AG08396 (cell line): ENCODE data around the gene CYTH1.
A peak's percentile ranks its signal among the peaks of the same experiment; 100 is the strongest.

ENCODE experiments used
- DNase-seq: peaks from one replicate; pipeline ENCODE4 v3.0.0; 2012; ENCODE audit warnings: low spot score, mixed read lengths

CYTH1 gene

GRCh38 chr17:78715000-78715771 is 66.9 kb downstream of the CYTH1 start:
- DNase-seq = no peak

DNA sequence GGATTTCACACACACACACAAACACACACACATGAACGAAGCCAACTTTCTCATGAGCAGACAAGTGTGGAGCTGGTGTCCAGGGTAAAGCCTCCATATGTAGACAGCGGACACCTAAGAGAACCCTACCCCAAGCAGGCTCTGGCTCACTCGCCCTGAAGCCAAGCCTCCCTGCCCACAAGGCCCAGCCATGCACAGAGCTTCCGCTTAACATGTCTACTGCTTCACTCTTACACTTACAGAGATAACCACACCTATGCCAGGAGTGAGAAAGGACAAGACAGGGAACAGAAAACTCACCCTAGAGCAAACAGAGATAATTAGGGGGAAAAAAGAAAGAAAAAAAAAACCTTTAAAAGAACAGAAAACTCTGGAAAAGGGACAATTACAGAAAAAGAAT is 67.5 kb downstream of the CYTH1 start:
- no peak for DNase-seq

- DNase-seq = no peak
Measured at GRCh38 chr17:78712043-78712442, 70.0 kb downstream of the CYTH1 start.

DNA sequence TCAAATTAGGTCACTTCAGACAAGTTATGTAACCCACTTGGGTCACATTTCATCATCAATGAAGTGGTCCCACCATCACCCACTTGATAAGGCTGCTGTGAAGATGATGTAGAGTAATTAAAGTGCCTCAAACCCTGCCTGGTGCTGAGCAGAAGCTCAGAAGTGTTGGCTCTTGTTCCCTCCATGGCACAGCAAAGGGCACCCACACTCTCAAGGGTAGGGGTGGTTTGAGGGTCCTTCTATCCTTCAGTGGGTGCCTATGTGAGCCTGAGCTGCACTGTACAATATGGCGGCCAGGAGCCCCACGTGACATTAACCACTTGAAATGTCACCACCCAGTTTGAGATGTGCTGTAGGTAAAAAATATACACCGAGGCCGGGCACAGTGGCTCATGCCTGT is 71.5 kb downstream of the CYTH1 start:
- no peak for DNase-seq

- no peak for DNase-seq
Measured at GRCh38 chr17:78709751-78710181, 72.3 kb downstream of the CYTH1 start.

DNA sequence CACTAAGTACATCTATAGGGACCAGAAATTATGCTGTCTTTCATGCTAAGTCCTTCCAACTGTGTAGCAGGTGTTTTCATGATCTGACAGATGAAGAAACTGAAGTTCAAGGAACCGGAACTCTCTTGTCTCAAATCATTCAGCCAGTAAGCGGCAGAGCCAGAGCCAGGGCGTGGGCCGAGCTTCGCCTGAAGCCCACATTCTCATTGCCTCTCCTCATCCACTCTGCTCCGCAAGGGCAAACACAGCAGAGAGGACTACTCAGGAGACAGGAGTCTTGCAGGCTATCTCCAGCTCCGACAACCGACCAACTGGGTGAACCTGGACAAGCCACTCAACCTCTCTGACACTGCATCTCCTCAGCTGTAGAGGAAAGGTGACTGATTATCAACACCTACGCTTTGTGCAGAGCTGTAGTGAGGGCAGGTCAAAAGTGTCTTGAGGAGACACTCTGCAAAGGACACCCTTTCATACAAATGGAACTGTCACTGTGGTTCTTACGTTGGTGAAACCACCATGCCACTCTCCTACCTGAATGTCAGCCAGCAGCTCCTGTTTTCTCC is 72.9 kb downstream of the CYTH1 start:
- no peak for DNase-seq

- peak; percentile 93 for DNase-seq
Measured at GRCh38 chr17:78708510-78708973, 73.5 kb downstream of the CYTH1 start.

DNA sequence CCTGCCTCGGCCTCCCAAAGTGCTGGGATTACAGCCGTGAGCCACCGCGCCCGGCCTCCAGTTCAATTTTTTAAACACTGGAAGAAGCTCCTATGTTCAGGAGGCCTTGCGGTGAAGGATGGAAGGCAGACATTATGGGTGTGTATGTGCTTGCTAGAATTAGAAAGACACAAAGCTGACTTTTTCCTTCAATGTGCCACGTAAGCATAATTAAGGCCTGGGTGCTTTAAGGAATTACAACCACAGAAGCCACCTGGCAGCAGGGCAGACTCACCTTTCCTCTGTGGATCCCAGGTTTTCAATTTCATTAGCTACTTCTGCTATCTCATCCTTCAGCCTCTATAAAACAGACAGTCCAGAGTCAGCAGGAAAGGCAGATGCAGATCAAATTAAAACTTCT is 74.2 kb downstream of the CYTH1 start:
- DNase-seq = no peak

- DNase-seq = no peak
Measured at GRCh38 chr17:78707016-78707415, 75.1 kb downstream of the CYTH1 start.

GRCh38 chr17:78706271-78706915 is 75.7 kb downstream of the CYTH1 start:
- DNase-seq = no peak

DNA sequence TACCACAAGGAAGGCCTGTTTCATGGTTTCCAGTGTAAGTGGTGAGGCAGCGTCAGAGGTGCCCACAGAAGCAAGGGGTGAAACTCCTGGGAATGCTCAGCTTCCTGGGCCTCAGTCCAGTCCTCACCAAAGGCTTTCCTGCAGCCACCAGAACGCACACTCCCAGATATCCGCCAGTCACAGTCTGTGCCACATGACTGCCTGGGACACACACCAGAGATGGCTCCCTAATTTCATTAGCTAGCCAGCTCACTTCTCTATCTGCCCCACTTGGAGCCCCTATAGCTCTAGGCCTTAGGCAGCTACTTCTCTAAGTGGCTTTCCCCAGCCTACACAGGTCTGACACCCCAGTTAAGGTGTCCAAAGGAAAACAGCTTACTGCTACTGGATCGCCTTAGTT is 77.0 kb downstream of the CYTH1 start:
- no peak for DNase-seq

DNA sequence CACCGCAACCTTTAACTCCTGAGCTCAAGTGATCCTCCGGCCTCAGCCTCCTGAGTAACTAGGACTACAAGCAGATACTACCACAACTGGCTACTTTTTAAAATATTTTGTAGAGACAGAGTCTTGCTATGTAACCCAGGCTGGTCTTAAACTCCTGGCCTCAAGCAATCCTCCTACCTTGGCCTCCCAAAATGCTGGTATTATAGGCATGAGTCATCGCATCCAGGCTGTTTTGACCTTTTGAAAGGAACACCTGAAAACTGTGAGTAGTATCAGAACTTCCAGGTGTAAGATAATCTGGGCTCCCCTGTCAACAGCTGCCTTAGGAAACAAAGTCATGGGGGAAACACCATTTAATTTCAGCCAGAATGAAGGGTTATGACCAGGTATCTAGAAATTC is 77.5 kb downstream of the CYTH1 start:
- no peak for DNase-seq

DNA sequence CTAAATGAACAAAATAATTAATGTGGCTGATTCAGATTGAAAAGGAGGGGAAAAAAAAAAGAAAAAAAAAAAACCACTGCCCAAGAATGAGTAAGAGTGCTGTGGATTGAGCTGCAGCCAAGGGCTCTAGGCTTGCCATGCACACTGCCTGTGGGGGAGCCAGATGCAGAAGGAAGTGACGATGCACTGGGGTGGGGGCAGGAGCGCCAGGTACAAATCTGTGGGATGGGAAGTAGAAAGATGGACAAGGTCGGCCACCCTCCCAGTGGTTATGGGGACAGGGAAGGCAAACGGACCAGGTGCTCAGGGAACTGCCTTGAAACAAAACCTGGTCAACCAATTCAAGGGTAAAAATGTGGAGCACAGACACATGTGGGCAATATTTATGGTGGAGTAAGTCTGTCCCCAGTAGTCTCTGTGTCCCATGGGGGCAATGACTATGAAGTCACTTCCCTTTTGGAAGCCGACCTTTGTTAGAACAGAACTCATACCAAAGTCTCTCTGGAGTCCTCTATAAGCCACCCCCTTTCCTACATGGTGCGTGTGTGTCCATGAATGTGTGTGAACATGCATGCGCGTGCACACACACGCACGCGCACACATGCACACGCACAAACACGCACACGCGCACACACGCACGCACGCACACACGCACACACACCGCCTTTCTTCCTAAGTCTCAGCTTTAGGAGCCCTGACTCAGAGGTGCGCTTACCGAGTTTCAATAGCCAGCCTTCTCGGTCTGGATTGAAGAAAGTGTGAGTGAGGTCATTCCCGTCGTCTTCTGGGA is 84.3 kb downstream of the CYTH1 start:
- peak; percentile 67 for DNase-seq

- DNase-seq = no peak
Measured at GRCh38 chr17:78697122-78697521, 85.0 kb downstream of the CYTH1 start.

GRCh38 chr17:78696016-78696982 is 85.8 kb downstream of the CYTH1 start:
- no peak for DNase-seq

- no peak for DNase-seq
Measured at GRCh38 chr17:78694805-78695531, 87.1 kb downstream of the CYTH1 start.

DNA sequence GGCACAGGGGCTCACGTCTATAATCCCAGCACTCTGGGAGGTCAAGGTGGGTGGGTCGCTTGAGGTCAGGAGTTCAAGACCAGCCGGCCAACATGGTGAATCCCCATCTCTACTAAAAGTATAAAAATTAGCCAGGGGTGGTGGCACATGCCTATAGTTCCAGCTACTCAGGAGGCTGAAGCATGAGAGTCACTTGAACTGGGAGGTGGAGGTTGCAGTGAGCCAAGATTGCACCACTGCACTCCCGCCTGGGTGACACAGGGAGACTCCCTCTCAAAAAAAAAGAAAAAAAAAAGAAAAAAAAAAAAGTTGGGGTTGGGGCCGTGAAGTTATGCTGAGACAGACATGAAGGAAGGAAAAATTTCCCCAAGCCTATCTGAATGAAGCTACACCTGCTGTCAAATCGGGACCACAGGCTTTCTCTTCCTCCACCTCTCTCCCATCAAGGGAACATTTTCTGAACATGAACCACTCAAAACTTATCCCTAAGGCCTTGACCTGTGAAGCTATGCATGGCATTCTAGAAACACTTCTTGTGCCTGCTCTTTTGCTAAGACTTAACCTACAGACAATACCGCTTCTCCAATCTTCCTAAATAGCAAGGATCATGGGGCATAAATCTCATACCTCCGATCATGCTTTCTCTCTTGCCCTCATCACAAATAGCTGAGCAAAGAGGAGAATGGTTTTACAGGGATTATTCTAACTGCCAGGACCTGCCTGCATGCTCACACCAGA is 88.6 kb downstream of the CYTH1 start:
- no peak for DNase-seq

DNA sequence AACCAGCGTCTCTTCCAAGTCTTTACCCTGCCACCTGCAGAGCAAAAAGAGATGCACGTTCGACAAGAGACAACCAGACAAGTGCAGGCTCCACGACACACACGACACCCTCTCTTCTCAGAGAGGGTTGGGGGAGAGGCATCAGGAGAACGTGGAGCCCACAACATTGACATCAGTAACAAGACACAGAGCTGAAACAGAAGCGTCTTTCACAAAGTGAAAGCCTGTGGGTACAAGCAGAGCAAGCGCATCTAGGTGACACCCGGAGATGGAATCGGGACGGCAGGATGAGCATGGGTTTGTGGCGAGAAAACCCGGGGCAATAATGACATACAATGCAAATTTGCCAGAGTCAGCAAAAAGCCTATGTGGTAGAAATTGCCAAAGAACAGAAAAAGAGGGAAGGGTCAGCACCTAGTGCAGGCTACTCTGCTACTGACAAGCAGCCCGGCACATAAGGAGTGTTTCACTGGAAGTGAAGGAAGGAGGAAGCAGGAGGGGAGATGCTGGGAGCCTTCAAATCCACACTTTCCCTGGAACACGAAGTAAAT is 89.5 kb downstream of the CYTH1 start:
- DNase-seq = no peak

DNA sequence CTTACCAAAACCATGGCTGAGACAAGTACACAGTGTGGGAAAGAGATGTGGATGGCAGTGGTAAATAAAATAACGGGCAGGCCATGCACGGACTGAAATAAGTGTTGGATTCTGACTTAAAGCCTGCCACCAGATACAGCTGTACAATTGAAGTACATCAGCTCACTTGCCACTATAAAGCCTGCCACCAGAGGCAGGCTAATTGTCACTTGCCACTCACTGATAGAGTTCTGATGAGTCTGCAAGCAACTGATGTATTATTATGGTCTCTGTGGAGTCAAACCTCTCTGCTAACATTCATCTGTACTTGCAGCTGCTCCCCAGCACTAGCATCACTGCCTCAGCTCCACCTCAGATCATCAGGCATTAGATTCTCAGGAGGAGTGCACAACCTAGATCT is 93.0 kb downstream of the CYTH1 start:
- no peak for DNase-seq

GRCh38 chr17:78687944-78688343 is 94.1 kb downstream of the CYTH1 start:
- DNase-seq = no peak
